VCaP (cell line): ENCODE data around the gene CNBD2.
A peak's percentile ranks its signal among the peaks of the same experiment; 100 is the strongest.
"Not testable (repeated sequence)": the region's sequence is repeated elsewhere in the genome, so short reads cannot be mapped to it uniquely, and the experiment has no call there.

Experiments
- H3K27ac ChIP-seq: fragments of 450-650 bp; 2 replicates; pipeline ENCODE4 v1.5.1; 2017
- CTCF ChIP-seq: fragments of 450-650 bp; conservative IDR thresholded peaks from 2 replicates; pipeline ENCODE4 v1.5.1; 2017; ENCODE audit warnings: mild to moderate bottlenecking, moderate library complexity

The CNBD2 gene

GRCh38 chr20:36010076-36010475, 41.7 kb downstream of the CNBD2 start:
- no peak for TF ChIP-seq CTCF
- no peak overlapping the region for H3K27ac ChIP-seq

GRCh38 chr20:36010825-36011224, 42.4 kb downstream of the CNBD2 start:
- no peak overlapping the region for H3K27ac ChIP-seq
- TF ChIP-seq CTCF, result no peak

GRCh38 chr20:36015806-36016403, 47.5 kb downstream of the CNBD2 start:
- TF ChIP-seq CTCF, result no peak
- no peak overlapping the region for H3K27ac ChIP-seq

GRCh38 chr20:36017048-36017951, 48.9 kb downstream of the CNBD2 start:
- peak overlapping the region; percentile 19; the same call in 1 of the 2 replicates for H3K27ac ChIP-seq
- TF ChIP-seq CTCF, result no peak

GRCh38 chr20:36018208-36018988, 50.0 kb downstream of the CNBD2 start:
- TF ChIP-seq CTCF, result no peak
- peak overlapping the region; percentile 19; the same call in 1 of the 2 replicates for H3K27ac ChIP-seq

- H3K27ac ChIP-seq, result not testable (repeated sequence)
These were observed 57.7 kb downstream of the CNBD2 start for GRCh38 chr20:36026131-36026530.

GRCh38 chr20:36028106-36028808, 59.9 kb downstream of the CNBD2 start:
- TF ChIP-seq CTCF, result no peak

More at GRCh38 chr20:36028106-36028808, 59.9 kb downstream of the CNBD2 start:
- H3K27ac ChIP-seq, result no peak overlapping the region
